Fibroblast of peridontal ligament (primary cell): ENCODE data around the gene KLHL35.

Experiments used
- DNase-seq: peaks from one replicate; pipeline ENCODE4 v3.0.0-alpha.2; 2010; ENCODE audit errors: extremely low read depth

Gene KLHL35

DNA sequence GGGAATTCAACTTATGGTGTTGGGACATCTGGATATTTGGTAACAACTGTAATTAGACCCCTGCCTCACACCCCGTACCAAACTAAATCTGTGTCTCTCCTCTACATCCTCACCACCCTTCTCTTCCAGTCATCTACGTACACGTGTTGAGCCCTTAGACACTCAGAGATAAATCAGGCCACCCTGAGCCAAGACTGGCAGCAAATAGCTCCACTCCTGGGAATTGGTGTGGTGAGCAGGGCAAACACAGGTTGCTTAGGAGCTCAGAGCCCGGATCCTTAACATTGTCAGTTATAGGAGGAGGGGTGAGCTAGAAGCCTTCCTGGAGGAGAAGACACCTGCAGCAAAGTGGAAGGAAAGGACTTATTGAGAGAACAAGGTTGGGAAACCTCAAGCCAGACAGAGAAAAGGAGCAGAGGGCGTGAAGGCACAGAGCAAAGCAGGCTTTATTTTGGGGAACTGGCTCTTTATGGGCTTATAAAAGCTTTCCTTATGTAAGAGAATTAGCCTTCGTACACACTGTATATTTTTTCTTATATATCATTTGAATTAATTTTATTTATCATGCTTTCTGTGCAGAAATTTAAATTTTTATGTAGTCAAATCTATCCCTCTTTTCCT, 36.9 kb upstream of the KLHL35 start:
- no peak for DNase-seq

DNA sequence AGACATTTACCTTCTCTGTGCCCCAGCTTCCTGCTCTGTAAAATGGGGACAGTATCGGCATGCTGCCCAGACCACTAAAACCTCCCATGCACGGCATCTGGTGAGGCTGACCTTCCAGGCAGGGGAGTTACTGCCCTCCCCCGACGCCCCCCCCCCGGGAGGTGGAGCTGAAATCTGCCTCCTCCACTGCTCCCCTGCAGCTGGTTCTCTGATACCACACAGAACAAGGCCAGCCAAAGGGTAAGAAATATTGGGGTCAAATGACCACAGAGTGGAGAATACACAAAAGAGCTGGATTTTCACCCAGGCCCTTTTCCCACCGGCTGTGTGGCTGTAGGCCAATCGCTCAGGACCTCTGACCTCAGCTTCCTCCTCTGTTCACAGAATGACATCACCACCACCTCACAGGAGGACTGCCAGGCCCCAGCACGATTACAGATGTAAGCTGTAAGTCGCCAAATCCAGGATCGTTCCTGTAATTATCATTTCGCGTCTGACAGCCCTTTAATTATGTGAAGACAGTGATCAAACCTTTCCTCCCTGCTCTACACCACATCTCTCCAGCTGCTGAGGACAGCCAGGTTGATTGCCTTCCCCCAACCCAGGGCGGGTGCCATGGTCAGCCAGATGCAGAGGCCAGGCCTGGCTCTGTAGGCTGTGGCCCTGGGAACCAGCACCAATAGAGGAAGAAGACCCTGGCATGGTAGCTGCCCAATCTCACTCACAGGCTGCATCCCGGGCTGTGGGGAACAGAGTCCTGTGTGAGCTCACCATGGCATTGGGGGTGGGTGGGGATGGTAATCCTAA, 35.7 kb upstream of the KLHL35 start:
- DNase-seq, result peak; percentile 54

DNA sequence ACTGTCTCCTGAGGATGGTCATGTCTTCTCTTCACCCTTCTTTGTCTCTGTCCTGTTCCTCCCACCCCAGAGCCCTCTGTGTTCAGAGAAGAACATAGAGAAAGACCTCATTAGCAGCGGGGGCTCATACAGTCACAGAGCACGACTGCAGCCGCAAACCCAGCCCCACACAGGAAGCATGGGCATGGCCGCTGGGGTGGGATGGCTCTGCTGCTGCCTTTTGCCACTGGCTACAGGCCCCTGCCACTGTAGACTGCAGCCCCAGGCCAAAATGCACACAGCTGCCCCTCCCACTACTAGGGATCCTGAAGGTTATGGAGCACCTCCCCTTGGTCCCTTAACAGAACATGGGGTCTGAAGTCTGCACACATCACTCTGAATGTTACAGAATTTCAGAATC, 34.9 kb upstream of the KLHL35 start:
- no peak for DNase-seq

DNA sequence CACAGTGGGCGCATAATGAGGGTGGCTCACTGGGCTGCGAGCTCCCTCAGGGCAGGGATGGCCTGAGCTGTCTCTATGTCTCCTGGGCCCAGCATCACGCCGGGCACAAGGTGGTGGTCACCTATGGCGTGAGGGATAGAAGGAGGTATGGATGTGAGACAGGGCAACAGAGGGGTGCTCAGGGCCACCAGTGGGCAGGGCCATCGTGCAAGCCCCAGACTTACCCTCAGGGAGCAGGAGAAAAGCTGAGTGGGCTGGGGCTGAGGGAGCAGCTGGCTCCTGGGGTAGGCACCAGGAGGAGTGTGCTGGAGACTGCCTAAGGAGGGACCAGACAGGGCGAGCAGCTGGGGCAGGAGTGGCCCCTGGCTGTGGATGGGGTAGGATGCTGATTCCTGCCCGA, 34.3 kb upstream of the KLHL35 start:
- no peak for DNase-seq

GRCh38 chr11:75465701-75466531, 32.9 kb upstream of the KLHL35 start:
- no peak for DNase-seq

GRCh38 chr11:75463106-75463774, 30.2 kb upstream of the KLHL35 start:
- no peak for DNase-seq

- DNase-seq, result no peak
Observed at GRCh38 chr11:75462117-75462653, 29.2 kb upstream of the KLHL35 start.

- DNase-seq, result no peak
Observed at GRCh38 chr11:75461151-75461550, 28.1 kb upstream of the KLHL35 start.

GRCh38 chr11:75456596-75457183, 23.7 kb upstream of the KLHL35 start:
- DNase-seq, result no peak

DNA sequence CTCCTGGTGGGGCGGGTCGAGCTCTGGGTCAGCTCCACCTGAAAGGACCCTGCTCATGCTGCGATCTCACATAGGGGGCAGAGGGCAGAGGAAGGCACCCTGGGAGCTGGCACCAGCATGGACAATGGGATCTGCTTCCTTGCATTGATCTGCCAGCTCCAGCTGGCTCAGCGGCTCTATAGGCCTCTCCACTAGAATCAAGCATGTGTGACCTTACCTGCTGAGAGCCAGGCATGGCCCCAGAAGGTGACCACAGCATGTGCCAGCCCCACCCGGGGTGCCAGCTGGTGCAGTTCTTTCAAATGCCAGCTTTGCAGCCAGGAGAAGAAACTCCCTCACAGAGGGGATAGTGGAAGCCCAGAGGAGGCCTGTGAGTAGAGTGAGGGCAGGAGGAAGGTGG, 22.0 kb upstream of the KLHL35 start:
- DNase-seq, result no peak

GRCh38 chr11:75453916-75454655, 21.1 kb upstream of the KLHL35 start:
- DNase-seq, result peak; percentile 87

DNA sequence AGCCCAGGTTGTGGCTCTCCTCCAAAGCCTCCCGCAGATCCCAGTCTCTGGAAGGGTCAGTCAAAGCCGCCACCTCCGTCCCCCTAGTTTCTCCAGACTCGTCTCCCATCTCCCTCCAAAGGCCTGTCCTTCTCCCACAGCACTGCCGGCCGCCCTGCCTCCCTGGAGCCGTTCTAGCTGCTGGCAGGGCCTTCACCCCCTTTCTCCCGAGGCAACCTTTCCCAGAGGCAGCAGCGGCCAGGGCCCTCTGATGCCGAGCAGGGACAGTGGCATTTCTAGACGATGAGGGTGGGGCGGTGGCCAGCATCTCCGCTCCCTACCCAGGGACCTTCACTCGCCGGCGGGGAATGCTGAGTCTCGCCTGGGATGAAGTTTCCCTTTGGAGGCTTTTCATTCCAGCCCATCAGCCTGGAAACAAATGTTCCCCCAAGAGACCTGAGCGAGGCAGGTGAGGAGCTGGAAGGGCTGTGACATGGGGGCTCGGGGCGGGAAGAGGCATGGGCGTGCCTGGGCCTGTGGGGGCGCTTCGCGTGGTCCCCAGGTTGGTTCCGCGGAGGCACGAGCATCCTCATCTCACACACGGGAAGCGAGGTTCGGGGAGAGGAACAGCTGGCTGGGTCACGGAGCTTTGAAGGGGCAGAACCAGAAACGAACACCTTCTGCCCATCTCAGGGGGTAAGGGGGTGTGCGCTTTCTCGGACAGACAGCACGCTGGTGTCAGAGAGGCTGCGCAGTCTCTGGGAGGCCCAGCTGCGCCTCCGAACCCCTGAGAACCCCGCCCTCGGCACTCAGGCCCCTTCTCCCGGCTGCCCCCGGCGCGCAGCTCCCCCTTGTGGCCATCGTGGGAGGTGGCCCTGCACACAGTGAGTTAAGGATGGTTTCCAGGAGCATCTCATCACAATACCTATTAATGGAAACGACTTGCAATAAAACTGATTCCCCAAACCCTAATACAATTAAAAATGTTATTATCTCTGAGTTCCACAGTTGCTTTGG, 18.1 kb upstream of the KLHL35 start:
- DNase-seq, result no peak

DNA sequence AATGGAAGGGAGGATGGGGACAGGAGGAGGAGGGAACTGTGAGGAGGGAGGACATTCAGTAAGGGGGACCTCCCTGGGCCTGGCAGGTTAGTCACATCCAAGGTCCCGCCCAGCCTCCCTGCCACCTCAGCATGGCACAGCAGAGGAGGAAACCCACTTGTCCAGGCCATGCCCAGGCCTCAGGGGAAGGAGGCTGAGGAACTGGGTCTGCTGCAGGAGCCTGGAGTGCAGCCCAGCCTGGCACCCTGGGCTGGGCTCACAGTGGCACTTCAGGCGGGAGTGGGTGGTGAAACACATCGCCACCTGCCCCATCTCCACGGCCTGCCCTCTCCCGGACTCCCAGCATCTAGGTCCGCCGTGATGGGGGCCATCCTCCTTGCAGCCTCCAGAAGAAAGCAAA, 17.2 kb upstream of the KLHL35 start:
- DNase-seq, result no peak

GRCh38 chr11:75449776-75450175, 16.8 kb upstream of the KLHL35 start:
- no peak for DNase-seq

DNA sequence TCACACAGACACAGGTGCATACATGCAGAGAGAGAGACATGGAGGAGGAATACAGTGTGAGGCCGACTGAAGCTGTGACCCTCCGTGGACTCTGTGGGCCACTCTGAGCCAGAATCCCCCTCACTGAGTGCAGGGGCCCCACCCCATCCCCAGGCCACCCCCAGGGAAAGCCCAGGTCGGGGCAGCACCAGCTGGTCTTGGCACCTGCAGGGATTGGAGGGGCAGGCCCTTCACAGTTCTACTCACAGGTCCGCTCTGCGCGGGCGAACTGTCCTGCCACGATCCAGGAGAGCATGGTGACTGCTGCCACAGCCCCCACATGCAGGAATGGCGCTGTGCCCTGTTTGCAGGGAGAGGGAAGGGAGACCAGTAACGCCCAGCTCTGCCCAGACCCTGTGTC, 16.3 kb upstream of the KLHL35 start:
- no peak for DNase-seq

DNA sequence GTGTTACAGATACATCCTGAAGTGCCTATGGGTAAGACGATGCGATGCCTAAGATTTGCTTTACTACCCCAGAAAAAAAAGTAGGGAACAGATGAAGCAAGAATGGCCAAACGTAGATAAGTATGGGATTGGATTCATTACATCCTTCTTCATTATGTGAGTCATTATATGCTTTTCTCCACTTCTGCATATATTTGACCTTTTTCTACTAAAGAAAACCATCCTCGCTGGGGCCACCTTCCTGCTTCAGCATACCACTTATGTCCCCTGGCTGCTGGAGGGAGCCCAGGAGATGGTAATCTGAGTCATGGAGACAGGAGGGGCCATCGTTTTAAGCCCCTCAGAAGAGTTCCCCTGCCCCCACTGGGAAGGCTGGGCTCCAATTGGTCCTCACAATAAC, 14.4 kb upstream of the KLHL35 start:
- no peak for DNase-seq

- DNase-seq, result peak; percentile 42
Observed at GRCh38 chr11:75445315-75445953, 12.4 kb upstream of the KLHL35 start.

DNA sequence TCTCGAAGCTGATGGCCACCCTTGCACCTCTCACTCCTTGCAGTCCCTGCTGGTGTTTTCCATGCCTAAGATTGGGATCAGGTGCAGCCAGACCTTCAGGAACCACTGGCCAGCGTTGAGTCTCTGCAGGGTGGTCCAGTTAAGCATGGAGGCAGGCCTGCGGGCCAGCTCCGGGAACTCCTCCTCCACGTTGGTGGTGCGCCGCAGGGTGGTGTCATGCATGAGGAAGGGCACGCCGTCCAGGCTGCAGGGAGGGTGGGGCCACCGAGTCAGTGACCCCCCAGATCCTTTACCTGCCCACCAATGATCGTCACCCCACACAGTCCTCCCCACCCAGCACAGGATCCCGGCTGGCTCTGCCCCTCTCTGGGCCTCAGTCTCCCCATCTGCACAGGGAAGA, 10.0 kb upstream of the KLHL35 start:
- DNase-seq, result no peak
